Activated CD8-positive, alpha-beta memory T cell treated with anti-CD3 and anti-CD28 coated beads, Interleukin-2, amount 50 U/mL, for 24 hours (primary cell): ENCODE data around the gene SHC2.
"Not testable (repeated sequence)": the region's sequence is repeated elsewhere in the genome, so short reads cannot be mapped to it uniquely, and the experiment has no call there.

Experiments used
- DNase-seq: peaks from one replicate; pipeline ENCODE4 v3.0.0-alpha.2; 2020; ENCODE audit errors: extremely low read depth

SHC2 gene

DNA sequence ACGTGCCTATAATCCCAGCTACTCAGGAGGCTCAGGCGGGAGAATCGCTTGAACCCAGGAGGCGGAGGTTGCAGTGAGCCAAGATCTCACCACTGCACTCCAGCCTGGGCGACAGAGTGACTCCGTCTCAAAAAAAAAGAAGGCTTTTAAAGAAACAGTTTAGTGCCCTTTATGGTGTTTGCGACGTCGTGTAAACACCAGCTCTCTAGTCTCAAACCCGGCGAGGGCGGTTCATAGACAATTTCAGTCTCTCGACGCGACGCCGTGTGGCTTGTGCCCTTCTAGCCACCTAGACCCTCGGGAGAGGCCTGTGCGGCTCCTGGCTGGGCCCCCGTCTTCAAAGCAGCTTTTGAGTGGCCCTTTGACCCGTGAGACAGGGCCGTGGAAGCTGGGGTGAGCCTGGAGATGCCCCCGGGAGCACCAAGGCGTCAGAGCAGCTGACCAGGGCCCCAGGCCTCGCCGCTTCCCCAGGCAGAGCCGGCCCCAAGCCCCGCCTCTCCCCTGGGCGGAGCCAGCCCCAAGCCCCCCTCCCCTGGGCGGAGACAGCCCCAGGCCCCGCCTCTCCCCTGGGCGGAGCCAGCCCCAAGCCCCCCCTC is 30.4 kb upstream of the SHC2 start:
- DNase-seq = no peak

DNA sequence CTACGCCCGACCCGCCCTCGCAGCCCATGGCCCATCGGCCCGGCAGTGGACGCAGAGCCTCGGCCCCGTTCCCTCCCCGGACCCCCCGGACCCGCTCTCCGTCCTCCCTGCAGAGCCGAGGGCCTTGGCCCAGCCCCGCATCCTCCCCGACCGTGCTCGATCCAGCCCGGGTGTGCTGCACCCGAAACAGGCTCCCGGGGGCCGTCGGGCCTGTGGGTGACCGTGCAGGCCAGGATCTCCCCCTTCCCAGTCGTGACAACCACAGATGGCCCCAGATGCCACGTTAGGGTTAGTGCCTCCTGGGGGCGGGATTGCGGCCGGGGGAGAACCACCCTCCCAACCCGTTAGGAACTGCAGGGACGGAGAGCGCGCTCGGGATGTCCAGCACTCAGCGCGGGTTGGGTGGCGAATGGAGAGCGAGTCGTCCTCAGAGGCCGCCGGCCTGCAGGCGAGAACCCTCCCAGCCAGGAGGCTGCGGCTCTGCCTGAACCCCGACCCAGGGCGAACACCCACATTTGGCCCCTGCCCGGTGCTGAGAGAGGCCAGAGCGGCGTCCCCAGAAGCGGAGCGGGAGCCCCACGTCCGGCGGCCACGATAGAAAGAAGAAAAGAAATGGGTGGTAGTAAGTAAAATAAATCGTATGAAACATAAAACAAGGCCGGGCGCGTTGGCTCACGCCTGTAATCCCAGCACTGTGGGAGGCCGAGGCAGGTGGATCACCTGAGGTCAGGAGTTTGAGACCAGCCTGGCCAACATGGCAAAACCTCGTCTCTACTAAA is 28.8 kb upstream of the SHC2 start:
- DNase-seq = no peak

DNA sequence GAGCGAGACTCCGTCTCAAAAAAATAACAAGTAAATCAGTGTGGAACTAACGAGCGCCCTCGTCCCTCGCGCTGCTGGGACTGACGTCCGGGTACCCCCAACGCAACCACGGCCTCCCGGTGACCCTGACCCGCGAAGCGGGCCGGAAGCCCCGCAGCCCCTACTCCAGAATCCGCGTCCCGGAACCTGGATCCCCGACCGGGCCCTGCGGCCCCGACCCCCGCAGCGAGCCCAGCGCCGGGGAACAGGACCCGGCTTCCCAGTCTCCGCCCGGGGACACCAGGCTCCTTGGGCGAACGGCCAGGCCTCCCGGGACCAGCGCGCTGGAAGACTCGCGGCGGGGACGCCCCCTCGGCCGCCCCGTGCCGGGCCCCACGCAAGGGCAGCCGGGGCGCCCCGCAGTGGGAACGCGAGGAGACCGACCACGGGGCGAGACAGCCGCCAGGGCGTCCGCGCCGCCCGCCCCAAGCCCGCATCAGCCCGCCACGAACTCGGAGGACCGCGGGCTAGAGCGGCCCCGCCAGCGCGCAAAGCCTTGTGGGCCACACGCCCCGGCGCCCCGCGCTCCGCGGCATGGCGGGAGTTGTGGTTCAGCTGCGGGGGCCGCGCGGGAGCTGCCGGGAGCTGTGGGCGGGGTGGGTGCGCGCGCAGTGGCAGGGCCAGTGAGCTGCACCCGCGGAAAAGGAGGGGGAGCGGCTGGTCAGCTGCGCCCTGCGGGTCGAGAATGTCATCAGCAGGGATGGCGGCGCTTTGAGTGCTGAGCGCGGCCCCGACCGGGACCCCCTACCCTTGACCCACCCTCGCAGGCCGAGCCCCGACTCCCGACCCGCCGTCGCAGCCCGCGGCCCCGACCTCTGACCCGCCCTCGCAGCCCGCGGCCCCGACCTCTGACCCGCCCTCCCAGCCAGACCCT is 27.9 kb upstream of the SHC2 start:
- DNase-seq = peak; percentile 71

DNA sequence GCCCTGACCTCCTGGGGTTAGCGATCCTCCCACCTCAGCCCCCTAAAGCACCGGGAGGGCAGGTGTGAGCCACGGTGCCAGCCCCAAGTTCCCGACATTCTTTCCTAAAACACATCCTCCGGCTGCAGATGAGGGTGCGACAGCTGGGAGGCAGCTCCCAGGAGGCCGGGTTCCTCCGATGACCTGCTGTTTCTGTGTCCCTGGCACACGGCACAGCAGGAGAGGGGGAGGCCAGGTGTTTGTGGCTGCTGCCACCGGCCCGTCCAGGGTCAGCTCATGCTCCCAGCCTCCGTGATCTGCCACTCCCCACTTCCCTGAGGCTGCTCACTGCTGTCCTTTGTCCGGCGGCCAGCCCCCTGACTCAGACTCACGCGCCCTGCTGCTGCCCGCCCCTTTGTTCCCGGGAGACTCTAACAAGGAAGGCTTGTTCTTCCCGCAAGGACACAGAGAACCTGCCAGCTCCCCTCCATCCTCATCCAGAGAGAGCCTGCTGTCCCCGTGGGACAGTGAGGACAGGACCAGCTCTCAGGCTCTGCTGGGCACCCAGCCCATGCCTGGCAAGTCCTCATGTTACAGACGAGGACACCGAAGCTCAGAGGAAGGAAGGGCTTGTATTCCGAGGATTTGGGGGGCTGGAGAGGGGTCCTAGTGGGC is 24.9 kb upstream of the SHC2 start:
- no peak for DNase-seq

DNA sequence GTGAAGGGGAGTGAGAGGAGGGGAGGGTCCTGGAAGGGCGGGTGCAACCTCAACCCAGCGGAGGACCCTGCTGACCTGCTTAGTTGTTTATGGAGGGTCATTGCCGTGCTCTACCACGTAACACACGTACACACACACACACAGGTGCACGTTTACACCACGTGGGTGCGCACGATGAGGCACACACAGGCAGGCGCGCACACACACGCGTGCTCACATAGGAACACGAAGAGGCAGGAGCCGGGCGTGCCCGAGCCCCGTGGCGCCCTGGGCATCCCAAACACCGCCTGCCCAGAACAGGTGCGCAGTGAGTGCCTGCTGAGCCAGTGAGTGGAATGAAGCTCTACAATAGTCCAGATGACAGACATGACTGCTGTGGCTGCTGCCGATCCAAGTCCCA is 24.2 kb upstream of the SHC2 start:
- DNase-seq = no peak

DNA sequence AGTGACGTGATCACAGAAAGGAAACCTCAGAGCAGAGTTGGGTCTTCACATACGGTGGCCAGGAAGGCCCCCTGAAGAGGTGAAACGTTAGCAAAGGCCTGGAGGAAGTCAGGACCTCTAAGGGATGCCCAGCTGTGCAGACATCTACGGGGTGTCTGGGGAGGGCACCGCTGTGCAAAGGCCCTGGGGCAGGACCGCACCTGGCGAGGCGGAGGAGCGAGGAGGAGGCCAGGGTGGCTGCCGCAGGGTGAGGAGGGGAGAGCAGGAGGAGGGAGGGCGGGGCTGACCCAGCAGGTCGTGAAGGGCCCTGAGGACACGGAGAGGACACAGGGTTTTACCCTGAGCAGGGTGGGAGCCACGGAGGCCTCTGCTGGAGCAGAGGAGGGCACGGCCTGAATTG is 23.7 kb upstream of the SHC2 start:
- no peak for DNase-seq

DNA sequence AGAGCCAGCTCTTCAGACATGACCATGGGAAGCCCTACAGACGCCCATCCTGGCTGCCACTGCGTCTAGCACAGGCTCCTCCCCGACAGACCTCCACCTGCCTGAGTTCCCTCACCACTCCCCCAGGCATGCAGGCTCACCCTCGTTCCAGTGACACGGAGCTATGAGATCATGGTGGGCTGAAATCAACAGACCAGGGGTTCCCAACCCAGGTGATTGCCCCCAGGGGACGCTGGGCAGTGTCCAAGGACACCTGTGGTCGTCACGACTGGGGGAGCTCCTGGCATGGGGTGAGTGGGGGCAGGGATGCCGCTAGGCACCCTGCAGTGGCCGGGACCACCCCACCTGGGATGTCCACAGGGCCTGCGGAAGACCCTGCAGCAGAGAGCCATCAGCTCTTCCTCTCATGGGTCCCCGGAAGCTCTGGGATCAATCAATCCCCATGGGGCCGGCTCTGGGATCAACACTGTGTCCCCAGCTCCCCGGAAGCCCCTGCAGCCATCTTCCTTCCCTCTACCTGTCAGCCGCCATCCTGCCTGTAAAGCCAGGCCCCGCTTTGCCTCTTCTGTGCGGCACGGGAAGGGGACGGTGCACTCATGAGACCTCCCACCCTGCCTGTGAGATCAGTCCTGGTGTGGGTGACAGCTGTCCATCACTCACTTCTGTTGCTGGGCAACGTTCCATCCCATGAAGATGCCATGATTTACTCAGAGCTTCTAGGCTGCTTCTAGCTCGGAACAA is 22.7 kb upstream of the SHC2 start:
- DNase-seq = no peak

DNA sequence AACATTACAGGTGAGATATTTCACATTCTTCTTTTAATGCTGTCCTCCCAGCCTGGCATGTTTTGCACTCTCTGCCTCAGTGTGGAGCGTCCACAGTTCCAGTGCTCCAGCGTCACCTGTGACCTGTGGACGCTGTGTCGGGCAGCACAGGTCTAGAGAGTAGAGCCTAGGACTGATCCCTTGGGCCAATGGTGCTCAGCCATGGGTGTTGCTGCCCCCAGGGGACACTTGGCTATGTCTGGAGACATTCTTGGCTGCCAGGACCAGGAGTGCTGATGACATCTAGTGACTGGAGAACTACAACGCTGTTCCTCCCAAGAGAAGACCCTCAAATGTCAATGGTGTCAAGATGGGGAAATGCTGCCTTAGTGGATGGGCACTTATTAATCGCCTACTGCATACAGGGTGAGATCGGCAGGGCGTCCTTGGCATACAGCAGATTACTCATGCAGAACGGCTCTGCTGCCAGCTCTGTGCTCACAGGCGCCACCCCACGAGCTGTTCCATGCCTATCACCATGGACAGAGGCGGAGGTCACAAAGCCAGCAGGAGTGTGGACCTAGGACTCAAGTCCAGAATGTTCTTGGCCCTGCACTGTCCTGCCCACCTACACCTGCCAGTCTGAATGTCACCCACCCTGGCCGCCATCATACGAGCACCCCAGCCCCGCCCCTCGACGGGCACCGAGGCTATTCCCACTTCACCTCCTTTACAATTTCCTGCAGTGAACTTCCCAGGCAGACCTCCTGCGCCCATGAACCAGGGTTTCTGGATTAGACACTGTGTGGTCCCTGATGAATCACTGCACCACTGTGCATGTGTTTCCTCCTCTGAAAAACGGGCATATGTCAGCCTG is 21.6 kb upstream of the SHC2 start:
- no peak for DNase-seq

DNA sequence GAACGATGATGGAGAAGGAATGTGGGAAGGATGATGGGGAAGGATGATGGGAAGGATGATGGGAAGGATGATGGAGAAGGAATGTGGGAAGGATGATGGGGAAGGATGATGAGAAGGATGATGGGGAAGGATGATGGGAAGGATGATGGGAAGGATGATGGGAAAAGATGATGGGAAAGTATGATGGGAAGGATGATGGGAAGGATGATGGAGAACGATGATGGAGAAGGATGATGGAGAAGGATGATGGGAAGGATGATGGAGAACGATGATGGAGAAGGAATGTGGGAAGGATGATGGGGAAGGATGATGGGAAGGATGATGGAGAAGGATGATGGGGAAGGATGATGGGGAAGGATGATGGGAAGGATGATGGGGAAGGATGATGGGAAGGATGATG is 20.3 kb upstream of the SHC2 start:
- not testable (repeated sequence) for DNase-seq

DNA sequence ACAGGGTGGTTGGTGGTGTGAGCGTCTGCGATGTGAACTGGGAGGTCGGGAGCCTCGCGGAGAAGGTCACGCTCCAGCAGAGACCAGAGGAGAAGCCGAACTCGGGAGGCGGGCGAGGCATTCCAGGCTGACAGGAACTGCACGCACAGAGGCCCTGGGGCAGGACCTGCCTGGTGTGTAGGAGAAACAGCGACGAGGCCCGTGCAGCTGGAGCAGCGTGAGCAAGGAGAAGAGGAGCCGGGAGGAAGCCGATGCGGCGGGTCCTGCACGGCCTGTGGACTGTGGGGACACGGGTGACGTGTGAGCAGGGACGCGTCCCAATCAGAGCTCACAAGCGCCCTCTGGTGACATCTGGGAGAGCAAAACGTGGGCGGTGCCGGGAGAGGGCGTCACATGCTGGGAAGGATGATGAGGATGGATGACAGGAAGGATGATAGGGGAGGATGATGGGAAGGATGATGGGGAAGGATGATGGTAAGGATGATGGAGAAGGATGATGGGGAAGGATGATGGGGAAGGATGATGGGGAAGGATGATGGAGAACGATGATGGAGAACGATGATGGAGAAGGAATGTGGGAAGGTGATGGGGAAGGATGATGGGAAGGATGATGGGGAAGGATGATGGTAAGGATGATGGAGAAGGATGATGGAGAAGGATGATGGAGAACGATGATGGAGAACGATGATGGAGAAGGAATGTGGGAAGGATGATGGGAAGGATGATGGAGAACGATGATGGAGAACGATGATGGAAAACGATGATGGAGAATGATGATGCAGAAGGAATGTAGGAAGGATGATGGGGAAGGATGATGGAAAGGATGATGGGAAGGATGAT is 19.4 kb upstream of the SHC2 start:
- DNase-seq = no peak

DNA sequence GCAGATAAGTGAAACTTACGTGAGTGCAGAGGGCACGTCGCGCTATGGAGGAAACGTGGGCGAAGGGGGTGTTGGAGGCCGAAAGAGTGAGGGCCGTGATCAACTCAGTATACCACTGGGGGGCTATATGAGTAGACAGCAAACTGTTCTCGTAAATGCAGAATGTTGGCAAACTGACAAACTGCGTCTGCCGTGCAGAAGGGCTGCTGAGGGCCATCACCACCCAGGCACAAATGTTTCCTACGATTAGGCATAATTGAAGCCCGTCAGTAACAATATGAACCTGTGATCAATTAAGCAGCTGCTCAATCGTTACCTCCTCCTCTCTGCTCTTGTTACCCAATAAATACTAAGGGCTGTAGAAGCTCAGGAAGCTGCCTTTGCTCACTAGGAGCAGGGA is 18.1 kb upstream of the SHC2 start:
- DNase-seq = no peak

DNA sequence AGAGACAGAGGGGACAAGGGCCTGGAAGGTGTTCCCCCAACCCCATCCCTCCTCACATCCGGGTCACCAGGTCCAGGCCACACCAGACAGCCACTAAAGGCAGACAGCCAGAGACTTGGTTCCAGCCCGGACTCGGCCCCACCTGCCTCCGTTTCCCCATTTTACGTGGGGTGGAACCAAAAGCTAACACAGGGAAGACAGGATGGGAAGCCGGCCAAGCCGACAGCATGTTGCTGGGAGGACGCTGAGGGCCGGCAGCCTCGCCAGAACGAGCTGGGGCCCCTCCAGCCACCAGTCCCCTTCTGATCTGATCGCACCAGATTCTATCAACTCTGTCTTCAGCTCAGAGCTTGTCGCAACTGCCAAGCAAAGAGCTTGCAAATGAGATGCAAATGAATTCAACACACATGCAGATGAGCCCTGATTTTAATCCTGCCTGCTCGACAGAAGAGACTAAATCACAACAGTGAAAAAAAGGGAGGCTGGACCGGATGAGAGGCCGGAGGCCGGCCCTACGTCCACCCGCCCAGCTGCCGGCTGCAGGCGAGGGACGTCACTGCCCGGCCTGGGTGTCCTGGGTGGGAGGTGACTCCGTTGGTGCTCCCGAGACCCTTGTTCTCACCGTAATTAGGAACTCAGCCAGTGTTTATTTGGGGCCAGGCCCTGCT is 17.5 kb upstream of the SHC2 start:
- DNase-seq = no peak

DNA sequence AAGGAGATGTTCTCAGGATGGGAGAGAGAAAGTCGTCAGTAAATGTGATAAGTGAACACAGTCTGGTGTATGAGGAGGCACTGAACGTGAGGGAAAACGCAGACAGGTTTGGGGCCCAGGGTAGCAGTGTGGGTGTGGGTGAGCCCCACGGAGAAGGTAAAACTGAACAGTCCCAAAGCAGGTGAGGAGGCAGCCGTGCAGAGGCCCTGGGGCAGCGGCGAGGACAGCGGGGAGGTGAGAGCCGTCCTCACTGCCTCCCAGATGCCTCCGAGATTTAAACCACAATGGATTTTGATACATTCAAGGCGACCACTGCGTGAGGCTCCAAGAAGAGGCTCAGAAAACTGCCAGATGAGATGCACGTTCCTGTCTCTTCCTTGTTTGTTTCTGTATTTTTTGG is 14.5 kb upstream of the SHC2 start:
- no peak for DNase-seq

DNA sequence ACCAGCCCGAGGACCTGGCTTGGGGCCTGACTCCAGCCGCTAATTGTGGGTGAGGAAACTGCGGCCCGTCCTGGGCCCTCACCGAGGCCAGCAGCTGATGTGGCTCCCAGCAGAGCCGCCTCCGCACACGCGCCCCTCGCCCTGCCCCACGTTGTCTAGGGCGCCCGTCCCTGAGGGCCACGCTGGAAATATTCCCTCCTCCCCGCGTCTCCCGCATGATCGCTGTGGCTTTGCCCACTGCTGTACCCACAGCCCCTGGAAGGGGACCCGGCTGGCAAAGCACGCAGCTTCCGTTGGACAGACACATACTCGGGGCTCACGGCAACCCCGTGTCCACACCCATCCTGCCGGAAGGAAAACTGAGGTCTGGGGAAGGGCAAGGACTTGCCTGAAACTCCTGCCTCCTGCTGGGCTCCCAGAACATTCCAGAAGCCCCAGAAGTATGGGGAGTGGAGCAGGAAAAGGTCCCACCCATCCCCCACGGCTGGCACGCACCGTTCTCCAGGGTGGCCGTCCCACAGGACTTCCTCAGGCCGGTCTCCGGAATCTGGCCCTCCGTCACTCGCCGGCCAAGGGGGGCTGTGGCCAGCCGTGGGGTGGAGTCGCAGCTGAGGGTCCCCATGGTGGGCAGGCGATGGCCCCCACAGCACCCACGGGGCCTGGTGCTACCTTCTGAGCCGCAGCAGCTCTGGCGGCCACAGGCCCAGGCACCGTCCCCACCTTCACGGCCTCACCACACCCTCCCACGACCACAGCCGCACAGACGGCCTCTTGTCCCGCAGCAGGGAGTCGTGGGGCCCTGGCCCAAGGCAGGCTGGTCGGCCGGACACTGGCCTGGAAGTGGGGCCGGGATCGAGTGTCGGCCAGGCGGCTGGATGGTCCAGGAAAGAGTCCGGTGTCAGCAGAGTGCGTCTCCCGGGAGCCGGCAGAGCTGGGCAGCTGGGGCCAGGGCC is 13.6 kb upstream of the SHC2 start:
- DNase-seq = no peak

DNA sequence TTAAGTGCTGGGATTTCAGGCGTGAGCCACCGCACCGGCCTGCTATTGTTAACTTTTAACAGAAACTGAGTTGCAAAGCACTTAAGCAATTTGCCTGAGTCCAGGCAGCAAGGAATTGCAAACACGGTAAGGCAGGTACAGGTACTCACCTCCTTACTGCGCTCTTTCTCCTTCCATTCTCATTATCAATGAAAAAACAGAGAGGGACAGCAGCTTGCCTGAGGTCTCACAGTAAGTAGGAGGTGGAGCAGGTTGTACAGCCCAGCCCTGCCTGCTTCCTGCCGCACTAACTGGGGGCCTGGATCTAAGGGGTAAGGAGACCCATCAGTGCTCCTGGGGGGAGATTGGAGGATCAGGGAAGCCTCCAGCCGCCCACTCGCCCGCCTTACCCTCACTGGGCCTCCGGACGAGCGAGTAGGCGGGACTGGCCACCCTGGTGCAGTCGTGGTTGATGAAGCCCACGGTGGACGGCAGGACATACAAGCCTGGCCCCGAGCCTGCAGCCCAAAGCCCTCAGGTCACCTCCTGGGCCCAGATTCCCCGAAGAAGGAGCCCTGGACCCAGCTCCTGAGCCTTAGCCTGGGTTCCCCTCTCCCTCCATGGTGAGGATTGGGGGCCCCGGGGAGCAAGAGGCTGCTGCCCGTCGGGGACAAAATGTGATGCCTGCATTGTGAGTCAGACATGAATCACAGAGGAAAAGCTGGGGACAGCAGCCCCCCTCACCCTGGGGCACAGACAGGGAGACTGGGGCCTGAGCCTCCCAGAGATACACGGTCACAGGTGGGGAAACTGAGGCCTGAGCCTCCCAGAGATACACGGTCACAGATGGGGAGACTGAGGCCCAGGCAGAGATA is 11.4 kb upstream of the SHC2 start:
- DNase-seq = no peak

DNA sequence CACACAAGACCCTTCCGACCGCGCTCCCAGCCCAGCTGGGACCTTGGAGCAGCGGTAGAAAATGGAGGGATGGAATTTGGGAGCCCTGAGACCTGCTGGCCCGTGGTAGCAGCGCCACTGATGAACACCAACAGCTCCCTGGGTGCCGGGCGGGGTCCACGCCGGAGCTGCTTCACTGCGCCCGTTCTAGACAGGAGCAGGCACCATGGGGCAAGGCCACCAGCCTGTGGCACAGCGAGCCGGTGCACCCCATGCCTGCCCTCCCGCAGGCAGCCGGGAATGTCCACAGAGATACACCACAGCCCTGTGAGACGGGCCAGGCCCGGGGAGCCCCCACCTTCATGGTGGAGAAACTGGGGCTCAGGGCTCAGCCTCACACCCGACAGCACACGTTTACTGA is 9.9 kb upstream of the SHC2 start:
- no peak for DNase-seq

DNA sequence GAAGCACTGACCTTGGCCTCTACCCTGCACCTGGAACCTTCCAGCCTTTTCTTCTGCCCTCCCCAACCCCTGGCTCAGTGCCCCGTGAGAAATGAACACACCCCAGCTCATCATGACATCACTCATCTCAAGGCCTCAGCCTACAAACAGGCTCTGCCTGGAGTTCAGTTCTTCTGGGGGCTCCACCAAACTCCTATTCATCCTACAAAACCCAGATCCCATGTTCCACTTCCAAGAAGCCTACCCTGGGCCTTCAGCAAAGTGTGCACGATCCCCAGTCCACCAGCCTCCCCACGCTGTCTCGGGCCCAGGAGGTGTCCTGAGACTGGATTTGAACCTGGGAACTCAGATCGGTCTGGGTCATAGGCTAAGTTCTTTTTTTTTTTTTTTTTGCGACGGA is 9.0 kb upstream of the SHC2 start:
- no peak for DNase-seq
